Midbrain (tissue), 1 donor: ENCODE measurements around the gene OR10A2.
"Not testable (repeated sequence)": the region's sequence is repeated elsewhere in the genome, so short reads cannot be mapped to it uniquely, and the experiment has no call there.

Experiments
- DNase-seq: peaks from one replicate; lab custom pipeline; 2025; lab: John Stamatoyannopoulos, UW

The OR10A2 gene

DNA sequence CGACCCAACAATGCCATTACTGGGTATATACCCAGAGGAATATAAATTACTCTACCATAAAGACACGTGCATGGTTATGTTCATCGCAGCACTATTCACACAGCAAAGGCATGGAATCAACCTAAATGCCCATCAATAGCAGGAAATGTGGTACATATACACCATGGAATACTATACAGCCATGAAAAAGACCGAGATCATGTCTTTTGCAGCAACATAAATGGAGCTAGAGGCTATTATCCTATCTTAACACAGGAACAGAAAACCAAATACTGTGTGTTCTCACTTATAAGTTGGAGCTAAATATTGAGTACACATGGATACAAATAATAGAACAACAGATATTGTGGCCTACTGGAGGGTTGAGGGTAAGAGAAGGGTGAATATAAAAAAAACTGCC lies 26.0 kb downstream of the OR10A2 start:
- DNase-seq: no peak

DNA sequence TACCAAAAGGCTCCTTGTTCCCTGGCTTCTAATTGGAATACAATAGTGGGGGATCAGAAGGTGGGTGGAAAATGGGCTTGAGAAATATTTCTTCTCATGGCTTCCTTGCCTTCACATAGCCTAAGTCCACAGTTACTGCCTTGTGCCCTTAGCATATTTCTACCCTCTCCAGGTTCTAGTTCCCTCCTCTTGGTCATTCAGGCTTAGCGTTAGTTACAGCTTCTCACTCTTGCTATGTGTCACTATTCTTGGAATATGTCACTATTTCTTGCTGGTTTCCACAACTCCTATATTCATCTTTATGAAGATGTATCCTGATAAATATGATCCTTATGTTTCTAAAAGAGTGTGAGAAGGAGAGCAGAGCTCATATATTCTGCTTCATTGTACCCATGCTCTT lies 27.0 kb downstream of the OR10A2 start:
- no peak for DNase-seq

DNA sequence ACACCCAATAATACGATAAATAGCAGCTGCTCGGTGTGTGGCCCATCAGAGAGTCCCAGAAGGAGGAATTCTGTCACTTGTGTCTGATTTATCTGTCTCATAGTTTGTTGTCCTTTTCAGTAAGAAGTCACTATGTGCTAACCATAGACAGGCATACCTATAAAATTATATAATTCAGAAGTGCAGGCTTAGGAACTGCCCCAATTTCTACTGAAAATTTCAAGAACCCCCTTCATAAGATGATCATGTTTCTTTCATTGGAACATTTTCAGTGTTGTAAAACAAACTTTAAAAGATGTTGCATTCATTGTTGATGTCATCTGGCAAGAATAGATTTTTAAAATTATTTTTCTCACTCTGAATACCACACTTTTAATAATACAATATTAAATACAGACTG lies 29.5 kb downstream of the OR10A2 start, which contains the start of gene OR2D2:
OR2D2 (minus strand) TSS at position 101 of the 400 bp plus-strand sequence; CDS start at position 101, 0 bp downstream.
- DNase-seq: no peak

DNA sequence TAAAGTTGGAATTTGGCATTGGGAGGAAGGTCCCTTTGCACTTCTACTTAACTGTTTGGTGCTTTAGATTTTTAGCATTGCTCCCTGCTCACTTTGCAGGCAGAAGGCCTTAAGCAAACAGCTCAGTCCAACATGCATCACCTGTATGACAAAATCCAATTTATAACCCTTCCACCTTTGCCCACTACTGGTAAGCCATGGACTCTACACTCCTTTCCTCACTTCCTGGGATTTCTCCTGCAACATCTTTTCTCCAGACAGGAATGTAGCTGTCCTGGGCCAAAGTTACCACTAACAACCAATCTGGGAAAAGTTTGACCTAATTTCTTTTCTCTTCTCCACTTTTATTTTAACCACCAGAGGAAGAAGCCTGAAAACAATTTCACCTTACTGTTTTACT lies 31.2 kb downstream of the OR10A2 start:
- no peak for DNase-seq

DNA sequence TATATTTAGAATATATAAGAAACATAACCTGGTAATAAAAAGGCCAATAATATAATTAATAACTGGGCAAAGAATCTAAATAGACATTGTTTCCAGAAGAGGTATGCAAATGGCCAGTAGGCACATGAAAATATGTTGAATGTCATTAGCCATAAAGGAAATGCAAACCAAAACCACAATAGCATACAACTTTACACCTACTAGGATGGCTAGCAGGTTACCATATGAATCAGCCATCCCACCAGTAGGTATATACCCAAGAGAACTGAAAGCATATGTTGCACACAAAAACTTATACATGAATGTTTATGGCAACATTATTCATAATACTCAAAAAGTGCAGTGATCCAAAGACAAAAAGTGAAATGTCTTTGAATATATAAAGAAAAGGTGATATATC lies 32.2 kb downstream of the OR10A2 start:
- no peak for DNase-seq

DNA sequence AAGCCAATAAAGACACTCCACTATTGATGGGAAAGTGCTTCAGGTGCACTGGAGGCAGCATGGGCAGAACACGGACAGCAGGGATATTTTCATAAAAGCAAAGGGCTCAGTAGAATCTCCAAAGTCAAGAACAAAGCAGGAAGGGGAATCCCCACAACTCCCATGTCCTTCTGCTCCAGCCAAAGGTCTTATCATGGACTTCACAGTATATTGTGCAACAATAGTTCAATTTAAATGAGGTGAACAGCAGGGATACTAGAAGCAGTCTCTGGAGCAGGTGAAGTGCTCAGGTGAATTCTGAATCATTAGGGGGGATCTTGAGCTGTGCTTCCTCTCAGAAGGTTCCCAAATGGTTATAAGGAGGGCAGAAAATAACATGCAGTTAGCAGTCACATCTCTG lies 36.1 kb downstream of the OR10A2 start:
- DNase-seq: no peak

DNA sequence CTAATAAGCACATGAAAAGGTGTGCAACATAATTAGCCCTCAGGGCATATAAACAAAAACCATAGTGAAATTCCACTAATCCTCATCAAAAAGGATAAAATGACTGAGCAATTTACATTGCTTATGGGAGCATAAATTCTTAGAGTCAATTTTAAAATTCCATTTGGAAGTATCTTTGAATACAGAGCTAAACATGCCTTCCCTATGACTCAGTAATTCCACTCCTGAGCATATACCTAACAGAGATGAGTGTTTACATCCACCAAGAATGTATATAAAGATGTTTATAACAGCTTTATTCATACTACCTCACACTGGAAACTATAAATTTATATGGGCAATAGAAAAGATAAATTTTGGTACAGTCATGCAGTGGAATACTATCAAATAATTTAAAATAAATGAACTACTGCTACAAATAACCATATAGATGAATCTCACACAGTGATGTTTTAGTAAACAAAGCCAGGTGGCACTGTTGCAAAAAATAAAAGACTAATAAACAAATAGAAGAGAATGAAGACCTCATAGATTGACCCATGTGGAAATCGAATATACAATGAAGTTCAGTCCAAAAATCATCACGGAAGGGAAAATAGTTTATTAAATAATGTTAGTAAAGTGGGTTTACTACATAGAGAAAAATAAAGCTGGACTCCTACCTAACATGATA lies 37.6 kb downstream of the OR10A2 start:
- no peak for DNase-seq

DNA sequence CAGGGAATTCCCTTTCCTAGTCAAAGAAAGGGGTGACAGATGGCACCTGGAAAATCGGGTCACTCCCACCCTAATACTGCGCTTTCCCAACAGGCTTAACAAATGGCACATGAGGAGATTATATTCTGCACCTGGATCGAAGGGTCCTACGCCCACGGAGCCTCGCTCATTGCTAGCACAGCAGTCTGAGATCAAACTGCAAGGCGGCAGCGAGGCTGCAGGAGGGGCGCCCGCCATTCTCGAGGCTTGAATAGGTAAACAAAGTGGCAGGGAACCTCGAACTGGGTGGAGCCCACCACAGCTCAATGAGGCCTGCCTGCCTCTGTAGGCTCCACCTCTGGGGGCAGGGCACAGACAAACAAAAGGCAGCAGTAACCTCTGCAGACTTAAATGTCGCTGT lies 41.9 kb downstream of the OR10A2 start:
- not testable (repeated sequence) for DNase-seq

DNA sequence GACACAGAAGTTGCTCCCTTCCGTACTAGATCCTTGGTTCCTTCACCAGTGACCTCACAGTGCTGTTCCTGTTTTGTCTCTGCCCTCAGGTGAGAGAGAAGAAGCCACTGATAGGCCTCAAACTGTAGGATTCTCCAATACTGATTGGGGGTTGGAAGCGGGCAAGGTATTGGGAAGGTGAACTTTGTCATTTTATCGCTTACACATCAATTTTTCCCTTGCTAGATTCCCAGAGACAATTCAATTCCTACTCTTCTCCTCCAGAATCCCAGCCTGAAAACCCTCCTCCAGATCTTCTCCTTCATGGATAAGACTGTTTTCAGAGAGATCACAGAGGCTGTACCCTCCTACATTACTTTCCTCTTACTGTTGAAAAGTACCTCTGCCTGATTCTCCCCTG lies 48.5 kb downstream of the OR10A2 start:
- DNase-seq: no peak

DNA sequence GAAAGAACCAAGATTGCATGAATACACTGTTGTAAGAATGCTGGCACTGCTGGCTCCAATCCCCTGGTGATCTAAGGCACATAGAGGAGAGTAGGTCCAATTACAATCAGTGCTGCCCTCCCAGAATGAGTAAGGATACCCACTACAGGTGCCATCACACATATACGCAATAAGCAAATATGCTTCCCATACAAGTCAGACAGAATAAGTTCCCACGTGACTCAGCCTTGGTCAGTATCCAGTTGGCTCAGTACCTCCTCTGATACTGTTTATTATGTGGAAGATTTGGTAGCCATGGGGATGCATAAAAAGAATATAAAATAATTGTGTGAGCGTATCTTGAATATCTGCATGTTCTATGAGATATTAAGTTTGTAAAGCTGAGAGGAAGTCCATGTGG lies 49.1 kb downstream of the OR10A2 start:
- no peak for DNase-seq

DNA sequence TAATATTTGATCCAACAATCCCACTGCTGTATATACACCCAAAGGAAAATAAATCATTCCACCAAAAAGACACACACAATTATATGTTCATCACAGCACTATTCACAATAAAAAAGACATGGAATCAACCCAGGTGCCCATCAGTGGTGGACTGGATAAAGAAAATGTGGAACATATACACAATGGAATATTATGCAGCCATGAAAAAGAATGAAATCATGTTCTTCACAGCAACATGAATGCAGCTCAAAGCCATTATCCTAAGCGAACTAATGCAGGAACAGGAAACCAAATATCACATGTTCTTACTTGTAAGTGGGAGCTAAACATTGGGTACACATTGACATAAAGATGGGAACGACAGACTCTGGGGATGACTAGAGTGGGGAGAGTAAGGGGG lies 56.8 kb downstream of the OR10A2 start:
- no peak for DNase-seq

DNA sequence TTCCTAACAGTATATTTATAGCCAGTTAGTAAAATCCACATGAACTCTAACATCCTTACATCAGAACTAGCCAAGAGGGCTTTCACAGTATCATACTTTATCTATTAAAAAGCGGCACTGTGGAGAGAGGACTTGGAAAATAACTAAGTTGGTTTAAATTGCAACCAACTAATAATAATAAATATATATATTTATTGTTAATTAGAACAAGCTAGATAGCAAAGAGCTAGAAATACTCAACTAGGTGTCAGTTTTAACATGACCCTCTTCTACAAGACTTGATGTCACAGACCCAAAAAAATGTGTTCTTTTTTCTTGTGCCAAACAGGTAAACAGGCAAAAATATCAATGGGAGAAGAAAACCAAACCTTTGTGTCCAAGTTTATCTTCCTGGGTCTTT lies 57.8 kb downstream of the OR10A2 start, which contains the start of gene OR2D3:
OR2D3 (plus strand) TSS at position 301 of the 400 bp plus-strand sequence; CDS start at position 301, 0 bp downstream.
- no peak for DNase-seq
